Activated CD4-positive, alpha-beta T cell treated with anti-CD3 and anti-CD28 coated beads, Interleukin-2, amount 50 U/mL, for 48 hours (primary cell): ENCODE results near the gene ARSA.
"Not testable (repeated sequence)": the region's sequence is repeated elsewhere in the genome, so short reads cannot be mapped to it uniquely, and the experiment has no call there.

Experiments used
- DNase-seq, 2 experiments: peaks; one replicate each; pipeline ENCODE4 v3.0.0-alpha.2; 2020

ARSA gene

GRCh38 chr22:50653256-50653655 is 25.3 kb upstream of the ARSA start:
- no peak for DNase-seq

DNA sequence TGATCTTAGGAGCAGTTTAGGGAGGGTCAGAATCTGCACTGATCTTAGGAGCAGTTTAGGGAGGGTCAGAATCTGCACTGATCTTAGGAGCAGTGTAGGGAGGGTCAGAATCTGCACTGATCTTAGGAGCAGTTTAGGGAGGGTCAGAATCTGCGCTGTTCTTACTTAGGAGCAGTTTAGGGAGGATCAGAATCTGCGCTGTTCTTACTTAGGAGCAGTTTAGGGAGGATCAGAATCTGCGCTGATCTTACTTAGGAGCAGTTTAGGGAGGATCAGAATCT is 15.8 kb upstream of the ARSA start:
- not testable (repeated sequence) for DNase-seq

DNA sequence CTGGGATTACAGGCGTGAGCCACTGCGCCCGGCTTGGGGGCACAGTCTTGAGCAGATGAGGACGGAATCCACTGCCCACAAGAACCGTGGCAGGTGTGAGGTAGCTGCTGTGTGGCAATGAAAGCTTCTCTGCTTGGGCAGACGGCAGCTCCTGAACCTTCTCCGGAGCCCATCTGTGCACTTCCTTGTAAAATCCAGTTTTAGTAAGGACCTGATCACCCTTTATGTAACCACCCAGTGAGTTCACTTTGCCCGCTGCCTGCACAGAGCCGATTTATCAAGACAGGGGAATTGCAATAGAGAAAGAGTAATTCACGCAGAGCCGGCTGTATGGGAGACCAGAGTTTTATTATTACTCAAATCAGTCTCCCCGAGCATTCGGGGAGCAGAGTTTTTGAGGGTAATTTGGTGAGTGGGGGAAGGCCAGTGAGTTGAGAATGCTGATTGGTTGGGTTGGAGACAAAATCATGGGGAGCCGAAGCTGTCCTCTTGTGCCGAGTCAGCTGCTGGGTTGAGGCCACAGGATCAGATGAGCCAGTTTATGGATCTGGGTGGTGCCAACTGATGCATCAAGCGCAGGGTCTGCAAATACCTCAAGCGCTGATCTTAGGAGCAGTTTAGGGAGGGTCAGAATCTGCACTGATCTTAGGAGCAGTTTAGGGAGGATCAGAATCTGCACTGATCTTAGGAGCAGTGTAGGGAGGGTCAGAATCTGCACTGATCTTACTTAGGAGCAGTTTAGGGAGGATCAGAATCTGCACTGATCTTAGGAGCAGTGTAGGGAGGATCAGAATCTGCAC is 15.3 kb upstream of the ARSA start:
- DNase-seq, result not testable (repeated sequence)

DNA sequence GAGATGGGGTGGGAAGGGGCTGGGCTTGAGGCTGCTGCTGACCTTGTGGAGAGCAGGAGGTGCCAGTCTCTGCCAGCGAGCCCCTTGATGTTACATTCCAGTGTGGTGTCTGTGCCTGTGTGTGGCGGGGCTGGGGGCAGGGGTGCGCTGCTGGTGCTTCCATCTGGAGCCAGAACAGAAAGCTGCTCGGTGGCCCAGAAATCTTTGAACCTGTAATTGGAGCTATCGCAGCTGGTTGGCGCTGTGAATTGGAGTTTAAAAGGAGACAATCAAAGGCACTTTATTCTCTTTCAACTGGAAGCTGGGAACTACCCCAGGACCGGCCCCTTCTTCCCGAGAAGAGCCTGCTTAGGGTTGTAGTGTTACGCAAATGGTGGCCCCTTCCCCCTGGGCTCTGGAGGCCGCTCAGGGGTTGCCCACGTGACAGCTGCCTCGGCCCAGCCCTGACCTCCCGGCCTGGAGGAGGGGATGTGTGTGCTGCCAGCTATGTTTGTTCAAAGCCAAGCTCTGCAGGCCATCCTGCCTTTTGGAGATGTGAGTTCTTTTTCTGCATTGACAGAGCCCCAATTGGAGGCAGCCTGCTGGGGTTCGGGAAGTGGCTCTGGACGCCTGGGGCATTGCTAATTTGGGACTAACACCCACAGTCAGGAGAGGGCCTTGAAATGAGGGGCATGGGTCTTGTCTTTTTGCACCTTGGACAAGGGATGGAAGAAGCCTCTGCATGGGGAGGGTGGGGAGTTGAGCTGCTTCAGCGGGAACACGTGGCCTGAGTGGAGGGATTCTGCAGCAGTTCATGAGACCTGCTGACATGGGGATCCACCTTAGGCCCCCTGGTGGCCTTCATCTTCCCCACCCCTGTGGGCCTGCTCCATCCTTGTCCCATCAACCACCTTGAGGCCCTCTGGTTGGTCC is 14.0 kb upstream of the ARSA start:
- DNase-seq, result no peak

DNA sequence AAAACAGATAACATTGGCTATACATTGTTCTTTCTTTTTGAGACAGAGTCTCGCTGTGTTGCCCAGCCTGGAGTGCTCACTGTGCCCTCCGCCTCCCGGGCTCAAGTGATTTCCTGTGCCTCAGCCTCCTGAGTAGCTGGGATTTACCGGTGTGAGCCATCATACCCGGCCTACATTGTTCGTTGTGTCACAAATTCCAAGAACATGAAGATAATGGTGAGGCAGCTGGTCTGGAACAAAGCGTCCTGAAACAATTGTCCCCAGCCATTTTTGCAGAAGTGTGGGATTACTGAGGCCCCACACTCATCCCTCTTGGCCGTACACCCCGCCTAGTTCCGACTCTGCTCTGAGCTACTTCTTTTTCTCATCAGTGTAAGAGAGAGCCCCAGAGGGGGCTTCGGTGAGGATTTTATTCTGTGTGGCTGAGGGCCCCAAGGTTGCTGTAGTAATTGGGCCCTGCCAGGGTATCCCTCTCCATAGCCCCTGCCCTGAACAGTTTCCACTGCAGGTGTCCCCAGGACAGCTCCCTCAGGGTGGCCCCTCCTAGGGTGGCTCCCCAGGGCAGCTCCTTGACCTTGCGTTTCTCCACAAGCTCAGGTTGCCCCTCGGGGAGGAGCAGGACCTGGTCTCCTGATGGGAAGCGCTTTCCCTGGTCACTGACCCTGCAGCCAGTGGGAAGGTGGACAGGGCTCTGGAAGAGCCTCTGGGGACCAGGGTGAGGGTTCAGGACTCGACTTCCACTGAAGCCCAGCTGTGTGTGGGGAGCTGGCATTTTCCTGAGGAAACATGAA is 13.1 kb upstream of the ARSA start:
- DNase-seq, result no peak

DNA sequence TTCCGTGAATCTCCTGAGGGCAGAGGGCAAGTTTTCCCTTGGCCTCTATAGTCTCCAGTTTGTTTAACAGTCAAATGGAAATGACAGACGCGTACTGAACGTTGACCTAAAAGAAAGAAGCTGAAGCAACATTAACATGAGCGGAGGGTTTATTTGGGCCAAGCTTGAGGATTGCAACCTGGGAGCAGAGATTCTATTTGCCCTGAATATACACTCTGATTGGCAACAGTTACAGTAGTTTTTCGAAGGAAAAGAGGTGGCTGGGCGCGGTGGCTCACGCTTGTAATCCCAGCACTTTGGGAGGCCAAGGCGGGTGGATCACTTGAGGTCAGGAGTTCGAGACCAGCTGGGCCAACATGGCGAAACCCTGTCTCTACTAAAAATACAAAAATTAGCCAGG is 12.3 kb upstream of the ARSA start:
- not testable (repeated sequence) for DNase-seq

DNA sequence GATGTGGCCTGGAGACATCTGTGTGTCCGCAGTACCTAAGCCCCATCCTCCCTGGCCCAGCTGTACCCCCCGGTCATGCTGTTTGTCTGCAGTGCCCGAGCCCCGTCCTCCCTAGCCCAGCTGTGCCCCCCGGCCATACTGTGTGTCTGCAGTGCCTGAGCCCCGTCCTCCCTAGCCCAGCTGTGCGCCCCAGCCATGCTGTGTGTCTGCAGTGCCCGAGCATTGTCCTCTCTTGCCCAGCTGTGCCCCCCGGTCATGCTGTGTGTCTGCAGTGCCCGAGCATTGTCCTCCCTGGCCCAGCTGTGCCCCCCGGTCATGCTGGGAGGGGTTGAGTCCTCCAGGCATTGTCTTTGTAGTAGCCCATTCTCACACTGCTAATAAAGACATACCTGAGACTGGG is 7.6 kb upstream of the ARSA start:
- no peak for DNase-seq

DNA sequence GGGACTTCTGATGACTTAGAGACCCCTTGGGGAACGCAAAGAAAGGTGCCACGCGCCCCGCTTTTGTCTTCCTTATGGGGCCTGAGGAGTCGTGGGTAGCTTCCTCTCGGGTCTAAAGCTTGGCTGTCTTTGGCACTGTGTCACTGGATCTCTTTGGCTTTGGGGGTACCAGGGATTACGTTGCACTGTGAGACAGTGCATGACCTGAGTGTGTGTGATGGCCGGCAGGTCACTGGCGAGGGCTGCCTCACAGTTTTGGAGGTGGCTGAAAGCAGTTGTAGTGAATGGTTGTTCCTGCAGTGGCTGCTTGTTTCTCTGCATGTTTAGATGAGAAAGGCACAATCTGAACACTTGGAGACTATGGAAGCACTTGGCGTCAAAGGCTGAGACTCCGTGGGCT is 5.8 kb upstream of the ARSA start:
- no peak for DNase-seq

- DNase-seq, result no peak
These were observed 5.1 kb upstream of the ARSA start for GRCh38 chr22:50633086-50633485.

GRCh38 chr22:50630376-50630775 is 2.4 kb upstream of the ARSA start:
- DNase-seq, result no peak

GRCh38 chr22:50628543-50629134 is 687 bp upstream of the ARSA start:
- peak in 1 of 2 experiments; percentile 21 for DNase-seq

DNA sequence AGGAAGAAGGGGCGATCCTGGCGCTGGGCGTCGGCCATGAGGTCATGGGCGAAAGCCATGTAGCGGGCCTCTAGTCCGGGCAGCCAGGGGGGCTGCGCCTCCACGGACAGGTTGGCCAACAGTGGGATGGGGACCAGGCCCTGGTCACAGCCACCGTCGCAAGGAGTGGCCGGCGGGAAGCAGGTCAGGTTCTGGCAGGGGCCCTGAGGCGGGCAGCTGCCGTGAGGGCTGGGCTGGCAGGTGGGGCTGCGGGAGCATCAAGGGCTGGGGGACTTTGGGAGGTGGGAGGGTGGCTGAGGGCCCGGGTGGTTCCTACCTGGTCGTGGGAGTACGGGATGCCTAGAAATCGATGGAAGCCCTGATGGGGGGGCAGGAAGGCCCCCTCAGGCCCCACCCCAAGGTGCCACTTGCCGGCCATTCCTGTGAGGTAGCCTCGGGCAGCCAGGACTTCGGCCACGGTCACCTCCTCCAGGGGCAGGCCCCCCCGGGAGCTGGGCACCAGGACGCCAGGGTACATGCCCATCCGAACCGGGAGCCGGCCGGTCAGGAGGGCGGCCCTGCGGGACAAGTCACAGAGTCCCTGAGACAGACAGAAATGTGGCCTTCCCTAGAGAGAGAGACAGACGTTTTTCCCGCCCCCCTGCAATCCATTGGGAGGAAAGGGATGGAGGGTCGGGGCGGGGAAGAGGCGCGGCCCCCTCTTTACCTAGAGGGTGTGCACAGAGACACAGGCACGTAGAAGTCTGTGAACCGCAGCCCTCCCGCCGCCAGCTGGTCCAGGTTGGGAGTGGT is 906 bp downstream of the ARSA start:
- no peak for DNase-seq

DNA sequence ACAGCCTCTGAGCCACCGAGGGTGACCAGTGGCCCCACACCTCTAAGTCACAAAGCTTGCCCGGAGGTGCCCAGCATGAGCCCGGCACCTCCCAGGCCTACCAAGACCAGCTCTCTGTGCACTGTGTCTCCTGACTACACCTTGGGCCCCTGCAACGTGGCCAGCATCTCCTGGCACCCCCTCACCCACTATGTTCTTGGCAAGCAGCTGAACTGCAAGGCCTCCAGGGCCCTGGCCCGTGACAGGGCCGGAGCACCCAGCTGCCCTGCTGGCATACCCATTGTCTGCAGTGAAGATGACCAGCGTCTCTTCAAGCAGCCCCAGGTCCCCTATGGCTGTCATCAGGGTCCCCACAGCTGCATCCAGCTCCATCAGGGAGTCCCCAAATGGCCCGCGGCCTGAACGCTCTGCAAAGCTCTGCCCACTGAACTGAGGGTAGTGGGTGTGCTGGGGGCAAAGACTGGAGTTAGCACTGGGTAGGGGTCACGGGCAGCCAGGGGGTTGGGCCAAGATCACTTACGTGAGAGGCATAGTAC is 1.6 kb downstream of the ARSA start:
- no peak for DNase-seq

- no peak for DNase-seq
These were observed 2.2 kb downstream of the ARSA start for GRCh38 chr22:50625568-50626313.

GRCh38 chr22:50625131-50625567 is 2.8 kb downstream of the ARSA start:
- DNase-seq, result no peak

GRCh38 chr22:50624347-50625130 is 3.4 kb downstream of the ARSA start:
- DNase-seq, result no peak

- no peak for DNase-seq
These were observed 5.1 kb downstream of the ARSA start for GRCh38 chr22:50622723-50623327.

GRCh38 chr22:50621948-50622722 is 5.8 kb downstream of the ARSA start:
- DNase-seq, result peak; percentile 29 to 35

GRCh38 chr22:50621356-50621880 is 6.5 kb downstream of the ARSA start:
- peak; percentile 60 to 64 for DNase-seq
